ENCODE results near the gene RALGPS2.

GRCh38 chr1:178939338-178940067, 214.5 kb downstream of the RALGPS2 start:
- TF ChIP-seq CTCF (IDR thresholded peaks at IDR 0.05; ENCODE audit: low read depth, low read length) (no peak), EZH2phosphoT487 (IDR thresholded peaks at IDR 0.05; ENCODE audit: low read depth) (no peak)

All from OCI-LY3 (cell line).